SKM-1 (cell line): ENCODE results near the gene GRHL3.

Experiments
- DNase-seq: peaks from one replicate; lab custom pipeline; 2025; ENCODE audit not compliant: unreplicated experiment; lab: John Stamatoyannopoulos, UW

Gene GRHL3

GRCh38 chr1:24391882-24392603 lies 72.9 kb downstream of the GRHL3 start:
- no peak for DNase-seq

- no peak for DNase-seq
Measured at GRCh38 chr1:24392604-24392946, 73.4 kb downstream of the GRHL3 start.

GRCh38 chr1:24392982-24393650 lies 74.0 kb downstream of the GRHL3 start:
- no peak for DNase-seq

- no peak for DNase-seq
Measured at GRCh38 chr1:24393892-24394291, 74.7 kb downstream of the GRHL3 start.

- DNase-seq, result no peak
Measured at GRCh38 chr1:24400065-24400464, 80.9 kb downstream of the GRHL3 start.

- DNase-seq, result no peak
Measured at GRCh38 chr1:24403806-24404205, 84.6 kb downstream of the GRHL3 start.
